HCT116 (cell line): ENCODE data around the gene PDLIM4. TPM values are rescaled to one million over a fixed set of nuclear protein-coding genes. Genes with fewer than 3 reads are reported as not detected.

Experiments used
- ATAC-seq: fragments of 200-7000 bp; cut with Tn5 transposase; 2 replicates; pipeline ENCODE4 v1.9.1; 2020; ENCODE audit warnings: mild to moderate bottlenecking, moderate library complexity
- BruUV-seq: library from RNA; stranded (reverse); fragments of 400-500 nt; replicated peaks from 2 replicates; lab custom pipeline; 2021; lab: Mats Ljungman, UMichigan
- CTCF ChIA-PET: fragments of 300-600 bp; sonication (Branson Sonifier 250); formaldehyde crosslinking; loops from one replicate; lab custom pipeline; 2021; ENCODE audit warnings: antibody characterized with exemption; lab: Charles Lee
- POLR2A ChIA-PET: fragments of 300-600, 350-600 bp; sonication (Branson Sonifier 250); formaldehyde crosslinking; loops from one replicate; lab custom pipeline; 2021; ENCODE audit warnings: antibody characterized with exemption; lab: Charles Lee
- RAD21 ChIA-PET, 2 experiments: fragments of 300-600 bp; sonication (Branson Sonifier 250); formaldehyde crosslinking; loops; one replicate each; lab custom pipeline; 2023; ENCODE audit warnings: low total read pairs in 2 of 2; ENCODE audit not compliant: uncharacterized antibody in 2 of 2, unreplicated experiment in 2 of 2, low non-redundant PET in 1 of 2; lab: Charles Lee
- DNase-seq: peaks from one replicate; pipeline ENCODE4 v3.0.0-alpha.2; 2010; ENCODE audit warnings: low read depth, low spot score
- H2AFZ ChIP-seq: fragments of 200-600 bp; shearing (Covaris generic), sonication (generic); 2 replicates; pipeline ENCODE4 v1.6.1; 2017; ENCODE audit warnings: low read depth, mixed run types, mixed read lengths, antibody characterized with exemption, low read length; ENCODE audit not compliant: poor library complexity, severe bottlenecking
- H3K27ac ChIP-seq: 2 replicates; pipeline ENCODE4 v1.5.1; 2012; ENCODE audit warnings: low read depth, low read length
- H3K27me3 ChIP-seq: fragments of 200-600 bp; sonication (generic); 2 replicates; pipeline ENCODE4 v1.6.1; 2016; ENCODE audit warnings: mixed run types, low read length, mixed read lengths; ENCODE audit not compliant: insufficient read depth
- H3K36me3 ChIP-seq, 2 experiments: fragments of 200-500 bp in 1 of 2; fragments of 200-600 bp in 1 of 2; sonication (Bioruptor generic) in 1 of 2; sonication (generic) in 1 of 2; 2 replicates each; pipeline versions ENCODE4 v1.5.1 to v1.6.1; 2014 to 2016; ENCODE audit warnings: low read length in 2 of 2, inconsistent platforms in 1 of 2, mixed read lengths in 1 of 2, mixed run types in 1 of 2; ENCODE audit not compliant: insufficient read depth in 2 of 2, control insufficient read depth in 1 of 2
- H3K4me1 ChIP-seq, 2 experiments: fragments of 200-600 bp in 1 of 2; sonication (generic) in 1 of 2; 2 replicates each; pipeline versions ENCODE4 v1.5.1 to v1.6.1; 2012 to 2017; ENCODE audit warnings: low read length in 2 of 2, inconsistent platforms in 1 of 2, mild to moderate bottlenecking in 1 of 2, mixed read lengths in 1 of 2, mixed run types in 1 of 2, moderate library complexity in 1 of 2; ENCODE audit not compliant: insufficient read depth in 2 of 2, control insufficient read depth in 1 of 2
- H3K4me2 ChIP-seq: fragments of 200-600 bp; sonication (generic); 2 replicates; pipeline ENCODE4 v1.6.1; 2017; ENCODE audit warnings: mixed run types, low read length, mixed read lengths
- H3K4me3 ChIP-seq, 2 experiments: fragments of 200-600 bp in 1 of 2; sonication (generic) in 1 of 2; replicated peaks in 1 of 2; 2 replicates each; pipeline ENCODE4 v1.5.1; 2011 to 2016; ENCODE audit warnings: low read length in 2 of 2, control low read depth in 1 of 2, low read depth in 1 of 2, mild to moderate bottlenecking in 1 of 2, mixed read lengths in 1 of 2, mixed run types in 1 of 2
- H3K79me2 ChIP-seq: fragments of 200-600 bp; sonication (generic); 2 replicates; pipeline ENCODE4 v1.6.1; 2017; ENCODE audit warnings: mild to moderate bottlenecking, mixed run types, low read length, moderate library complexity, mixed read lengths; ENCODE audit not compliant: insufficient read depth
- H3K9ac ChIP-seq: fragments of 200-600 bp; sonication (generic); 2 replicates; pipeline ENCODE4 v1.6.1; 2016; ENCODE audit warnings: low read length, mixed read lengths
- H3K9me2 ChIP-seq: fragments of 200-600 bp; sonication (generic), shearing (Covaris generic); 2 replicates; pipeline ENCODE4 v1.6.1; 2017; ENCODE audit warnings: mixed run types, mild to moderate bottlenecking, moderate library complexity; ENCODE audit not compliant: insufficient read depth
- H3K9me3 ChIP-seq, 2 experiments: fragments of 200-500 bp in 1 of 2; fragments of 200-600 bp in 1 of 2; sonication (Bioruptor generic) in 1 of 2; sonication (generic) in 1 of 2; 2 replicates each; pipeline ENCODE4 v1.6.1; 2014 to 2017; ENCODE audit warnings: low read length in 2 of 2, mixed read lengths in 2 of 2, inconsistent platforms in 1 of 2, low read depth in 1 of 2, mild to moderate bottlenecking in 1 of 2, mixed run types in 1 of 2, moderate library complexity in 1 of 2; ENCODE audit not compliant: control insufficient read depth in 1 of 2, insufficient read depth in 1 of 2
- H4K20me1 ChIP-seq: fragments of 200-600 bp; sonication (generic), shearing (Covaris generic); 2 replicates; pipeline ENCODE4 v1.6.1; 2017; ENCODE audit warnings: mixed run types, mild to moderate bottlenecking, moderate library complexity; ENCODE audit not compliant: insufficient read depth
- ATF3 ChIP-seq: IDR thresholded peaks from 2 replicates; pipeline ENCODE4 v1.6.1; 2012
- CBX3 ChIP-seq: IDR thresholded peaks from 2 replicates; pipeline ENCODE4 v1.6.1; 2012; ENCODE audit warnings: low read depth
- CTCF ChIP-seq, 3 experiments: fragments of 200-600 bp in 1 of 3; sonication (generic) in 1 of 3; IDR thresholded peaks in 2 of 3; conservative IDR thresholded peaks in 1 of 3; 2 replicates each; pipeline ENCODE4 v1.5.1; 2012 to 2017; ENCODE audit warnings: low read depth in 2 of 3, low read length in 2 of 3, antibody characterized with exemption in 1 of 3, borderline replicate concordance in 1 of 3, control low read depth in 1 of 3, mild to moderate bottlenecking in 1 of 3, mixed read lengths in 1 of 3, mixed run types in 1 of 3, moderate library complexity in 1 of 3; ENCODE audit not compliant: insufficient read depth in 1 of 3
- EGR1 ChIP-seq: IDR thresholded peaks from 2 replicates; pipeline ENCODE4 v1.6.1; 2012; ENCODE audit warnings: low read depth
- EZH2phosphoT487 ChIP-seq: fragments of 200-600 bp; IDR thresholded peaks from 2 replicates; pipeline ENCODE4 v1.6.1; 2018; ENCODE audit warnings: antibody characterized with exemption, borderline replicate concordance
- FOSL1 ChIP-seq: IDR thresholded peaks from 2 replicates; pipeline ENCODE4 v1.6.1; 2012; ENCODE audit warnings: low read depth
- MAX ChIP-seq: IDR thresholded peaks from 2 replicates; pipeline ENCODE4 v1.6.1; 2012
- POLR2A ChIP-seq: IDR thresholded peaks from 2 replicates; pipeline ENCODE4 v1.7.0; 2011; ENCODE audit warnings: borderline replicate concordance; ENCODE audit not compliant: insufficient read depth, insufficient read length; ENCODE audit errors: extremely low read depth
- POLR2AphosphoS5 ChIP-seq: IDR thresholded peaks from 2 replicates; pipeline ENCODE4 v1.6.1; 2011; ENCODE audit warnings: mild to moderate bottlenecking, low read depth, low read length, moderate library complexity
- SIN3A ChIP-seq: IDR thresholded peaks from 2 replicates; pipeline ENCODE4 v1.6.1; 2012; ENCODE audit warnings: low read depth
- SRF ChIP-seq: IDR thresholded peaks from 2 replicates; pipeline ENCODE4 v1.6.1; 2012; ENCODE audit warnings: low read depth
- TCF7L2 ChIP-seq: IDR thresholded peaks from 2 replicates; pipeline ENCODE4 v1.7.0; 2011; ENCODE audit warnings: borderline replicate concordance, inconsistent platforms; ENCODE audit not compliant: insufficient read depth, insufficient read length; ENCODE audit errors: extremely low read depth
- ZFX ChIP-seq: fragments of 450-650 bp; IDR thresholded peaks from 2 replicates; pipeline ENCODE4 v1.6.1; 2017
- intact Hi-C: fragments of 100-400 bp; cut with micrococcal nuclease; formaldehyde crosslinking; loops from 2 replicates; pipeline ENCODE4 v1.10.0; 2022
- total RNA-seq: library from RNA; stranded (reverse); gene quantifications from one replicate; pipeline ENCODE4 v1.2.1, GENCODE V29; 2021; ENCODE audit not compliant: unreplicated experiment

Gene PDLIM4
- total RNA-seq, 1 experiment from 2014 or later: not detected

- no peak overlapping the region for H2AFZ ChIP-seq
- H3K4me3 ChIP-seq: no peak overlapping the region
- DNase-seq: no peak
- no peaks in the 10 kb centered on the region for H3K27me3 ChIP-seq
- H3K9me2 ChIP-seq: no peaks in the 10 kb centered on the region
- BruUV-seq: no TSS peak
- no peak overlapping the region for H3K27ac ChIP-seq
- no peaks in the 10 kb centered on the region for H3K79me2 ChIP-seq
- H4K20me1 ChIP-seq: no peaks in the 10 kb centered on the region
- ATAC-seq: no peak; the same call in 1 of the 2 replicates
- ChIA-PET CTCF (interaction anchor here (2.4 kb wide), 1 partner anchor 16 kb away, joined by 10 read pairs; no protein-coding TSS in a partner anchor), RAD21 (no interaction called here), POLR2A (no interaction called here)
- H3K36me3 ChIP-seq: no peaks in the 10 kb centered on the region
- TF ChIP-seq MAX (no peak), CBX3 (no peak), ATF3 (no peak), FOSL1 (no peak), TCF7L2 (no peak), SRF (no peak), ZFX (no peak), EGR1 (no peak), POLR2A (no peak), EZH2phosphoT487 (no peak), SIN3A (no peak), POLR2AphosphoS5 (no peak), CTCF (IDR thresholded peaks at IDR 0.05 in 2 of 3, conservative IDR thresholded peaks at IDR 0.05 in 1 of 3; ENCODE audit: borderline replicate concordance in 1 of 3, insufficient read depth in 1 of 3, low read depth in 2 of 3, low read length in 2 of 3) (no peak)
- intact Hi-C loops: no loop called here
- H3K4me1 ChIP-seq: peaks cover 0 to 17% of the 10 kb centered on the region in 2 experiments; a peak in 1 of 4 replicates
- no peak overlapping the region for H3K4me2 ChIP-seq
- H3K9ac ChIP-seq: no peak overlapping the region
- H3K9me3 ChIP-seq: no peaks in the 10 kb centered on the region
These were observed 3.8 kb upstream of the PDLIM4 start for GRCh38 chr5:132253452-132254320.
